Measurements from ENCODE around the gene C6orf120. TPM values are rescaled to one million over a fixed set of nuclear protein-coding genes. Genes with fewer than 3 reads are reported as not detected.

Gene C6orf120
- total RNA-seq, 2 experiments from 2014 or later = 14.7 to 15.6 TPM

GRCh38 chr6:169752074-169752623 lies 50.2 kb downstream of the C6orf120 start:
- no peaks in the 10 kb centered on the region for H3K9me3 Mint-ChIP-seq (ENCODE audit: low read depth)
- intact Hi-C loops (cut with DNase I, micrococcal nuclease) = loop anchor here (2.0 to 10.0 kb wide), 3 partner anchors 539 to 857 kb away; partner anchors contain the start of gene FAM120B (in 1 of the 2)
- H3K27ac Mint-ChIP-seq = peak overlapping the region; percentile 90
- no peak for ATAC-seq
- no peaks in the 10 kb centered on the region for H3K27me3 Mint-ChIP-seq
- peak; percentile 33 for DNase-seq
- peak overlapping the region; percentile 95 for H3K4me3 Mint-ChIP-seq
- H3K4me1 Mint-ChIP-seq = peaks cover 23% of the 10 kb centered on the region
- peaks cover 28% of the 10 kb centered on the region for H3K36me3 Mint-ChIP-seq (ENCODE audit: low read depth)
- POLR2A ChIA-PET = interaction anchor here (0.8 to 3.7 kb wide), 3 partner anchors 27 to 50 kb away, joined by 3 to 14 read pairs (median 3); partner anchors contain the start of genes C6orf120, PHF10 and WDR27
- CTCF ChIA-PET = interaction anchor here (0.6 to 3.1 kb wide), 6 partner anchors 9 to 843 kb away, joined by 3 to 15 read pairs (median 3); no protein-coding TSS in a partner anchor

Other genes with a start within 250 kb of the C6orf120 start
- 10 to 100 TPM; 34.3 to 36.2 TPM for gene WDR27, start 97 bp upstream of the C6orf120 start, total RNA-seq
- 10 to 100 TPM; 85.4 to 89.0 TPM for gene PHF10, start 22.4 kb downstream of the C6orf120 start, total RNA-seq
- 1 to 10 TPM; 2.0 to 2.4 TPM for gene DYNLT2, start 49.4 kb downstream of the C6orf120 start, total RNA-seq
- 10 to 100 TPM; 19.2 to 30.2 TPM for gene ERMARD, start 49.5 kb downstream of the C6orf120 start, total RNA-seq